GM06990 (cell line): ENCODE data around the gene BCAR1.

ENCODE experiments used
- DNase-seq: peaks from one replicate; pipeline ENCODE4 v3.0.0-alpha.2; 2011; ENCODE audit not compliant: insufficient read length; ENCODE audit errors: extremely low read depth
- H3K27me3 ChIP-seq: replicated peaks from 2 replicates; pipeline ENCODE4 v1.6.0; 2011; ENCODE audit warnings: low read length; ENCODE audit not compliant: control insufficient read depth, insufficient read depth
- H3K36me3 ChIP-seq: 2 replicates; pipeline ENCODE4 v1.5.1; 2011; ENCODE audit warnings: low read length; ENCODE audit not compliant: control insufficient read depth, insufficient read depth
- H3K4me3 ChIP-seq: replicated peaks from 2 replicates; pipeline ENCODE4 v1.5.1; 2011; ENCODE audit warnings: low read depth, mild to moderate bottlenecking, control low read depth, low read length
- CTCF ChIP-seq: IDR thresholded peaks from 2 replicates; pipeline ENCODE4 v1.5.1; 2011; ENCODE audit warnings: low read length, control low read depth, mild to moderate bottlenecking, inconsistent platforms; ENCODE audit not compliant: insufficient read depth, poor library complexity, severe bottlenecking

BCAR1 gene

GRCh38 chr16:75236232-75236631, 15.2 kb downstream of the BCAR1 start:
- peaks cover 2% of the 10 kb centered on the region for H3K36me3 ChIP-seq
- no peaks in the 10 kb centered on the region for H3K27me3 ChIP-seq
- DNase-seq, result no peak

DNA sequence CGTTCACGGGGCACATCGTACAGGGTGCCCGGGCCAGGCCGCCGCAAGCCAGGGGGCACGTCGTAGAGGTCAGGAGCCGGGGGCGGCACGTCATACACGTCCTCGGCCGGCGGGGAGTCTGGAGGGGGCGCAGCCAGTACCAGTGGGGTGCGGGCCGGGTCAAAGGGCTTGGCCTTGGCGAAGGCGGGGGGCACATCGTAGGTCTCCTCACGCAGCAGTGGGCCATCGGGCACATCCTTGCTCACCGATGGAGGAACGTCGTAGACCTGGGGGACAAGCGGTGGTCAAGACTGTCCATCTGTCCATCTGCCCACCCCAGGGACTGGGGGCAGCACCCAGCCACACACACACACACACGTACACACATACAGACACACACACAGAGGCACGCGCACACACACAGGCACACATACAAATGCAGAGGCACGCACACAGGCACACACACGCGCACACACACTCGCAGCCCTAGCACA, 15.7 kb downstream of the BCAR1 start:
- no peak for DNase-seq
- no peak for TF ChIP-seq CTCF
- Histone ChIP-seq H3K36me3 (peaks cover 2% of the 10 kb centered on the region), H3K4me3 (no peak overlapping the region), H3K27me3 (no peaks in the 10 kb centered on the region)

More at GRCh38 chr16:75236232-75236631, 15.2 kb downstream of the BCAR1 start:
- TF ChIP-seq CTCF, result no peak
- H3K4me3 ChIP-seq, result no peak overlapping the region

DNA sequence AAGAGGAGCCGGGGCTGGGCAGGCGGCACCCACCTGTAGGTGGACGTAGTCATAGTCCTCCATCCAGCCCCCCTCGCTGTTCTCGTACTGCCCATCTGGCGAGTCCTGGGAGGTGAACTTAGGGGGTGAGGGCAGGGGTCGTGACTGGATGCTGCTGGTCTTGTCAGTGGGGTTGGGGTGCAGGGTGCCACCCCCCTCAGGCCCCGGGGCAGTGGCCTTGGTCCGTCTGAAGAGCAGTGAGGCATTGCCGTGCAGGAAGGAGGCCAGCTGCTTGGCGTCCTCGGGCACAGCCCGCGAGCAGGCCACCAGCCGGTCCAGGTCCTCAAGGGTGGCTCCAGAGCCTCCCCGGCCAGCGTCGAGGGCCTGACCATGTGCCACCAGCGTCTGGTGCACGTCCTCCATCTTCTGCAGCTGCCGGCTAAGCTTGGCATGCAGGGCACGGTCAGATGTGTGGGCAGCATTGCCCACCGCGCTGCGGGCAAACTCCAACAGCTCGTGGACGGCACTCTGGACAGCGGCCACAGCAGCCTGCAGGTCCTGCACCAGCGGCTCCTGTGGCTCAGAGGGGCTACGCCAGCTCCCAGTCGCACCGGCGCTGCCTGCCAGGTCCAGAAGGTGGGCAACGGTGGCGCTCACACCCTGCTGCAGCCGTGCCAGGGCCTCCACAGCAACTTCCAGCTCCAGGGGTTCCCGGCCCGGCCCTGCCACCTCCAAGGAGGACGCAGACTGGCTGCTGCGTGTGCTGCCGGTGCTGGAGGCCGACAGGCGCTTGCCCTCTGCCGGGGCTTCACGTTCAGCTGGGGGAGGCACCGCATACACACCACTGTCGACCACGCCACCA, 16.3 kb downstream of the BCAR1 start:
- no peak for DNase-seq
- Histone ChIP-seq H3K36me3 (peaks cover 2% of the 10 kb centered on the region), H3K27me3 (no peaks in the 10 kb centered on the region), H3K4me3 (no peak overlapping the region)
- no peak for TF ChIP-seq CTCF

- no peaks in the 10 kb centered on the region for H3K27me3 ChIP-seq
- TF ChIP-seq CTCF, result no peak
- no peak overlapping the region for H3K4me3 ChIP-seq
- no peak for DNase-seq
- H3K36me3 ChIP-seq, result peaks cover 7% of the 10 kb centered on the region
Measured at GRCh38 chr16:75233611-75233938, 17.8 kb downstream of the BCAR1 start.

GRCh38 chr16:75231570-75231969, 19.9 kb downstream of the BCAR1 start:
- peaks cover 8% of the 10 kb centered on the region for H3K36me3 ChIP-seq

More at GRCh38 chr16:75231570-75231969, 19.9 kb downstream of the BCAR1 start:
- Histone ChIP-seq H3K4me3 (no peak overlapping the region), H3K27me3 (no peaks in the 10 kb centered on the region)
- DNase-seq, result no peak
- TF ChIP-seq CTCF, result no peak
